GM19023 (cell line): Measurements from ENCODE around the gene CUEDC1.
A peak's percentile ranks its signal among the peaks of the same experiment; 100 is the strongest.

Source experiments
- ATAC-seq: cut with Tn5 transposase; IDR thresholded peaks from one replicate; pipeline ENCODE4 v1.9.1; 2021; ENCODE audit warnings: mild to moderate bottlenecking, moderate library complexity; ENCODE audit not compliant: unreplicated experiment

Gene CUEDC1

GRCh38 chr17:57880086-57880456 lies 75.1 kb downstream of the CUEDC1 start:
- no peak for ATAC-seq

- no peak for ATAC-seq
These were observed 75.7 kb downstream of the CUEDC1 start for GRCh38 chr17:57879437-57880085.

GRCh38 chr17:57877803-57878377 lies 77.3 kb downstream of the CUEDC1 start:
- no peak for ATAC-seq

- ATAC-seq, result no peak
These were observed 78.4 kb downstream of the CUEDC1 start for GRCh38 chr17:57876866-57877237.

- ATAC-seq, result no peak
These were observed 79.0 kb downstream of the CUEDC1 start for GRCh38 chr17:57876023-57876865.

GRCh38 chr17:57875290-57876022 lies 79.8 kb downstream of the CUEDC1 start:
- ATAC-seq, result no peak

GRCh38 chr17:57874434-57875289 lies 80.5 kb downstream of the CUEDC1 start:
- no peak for ATAC-seq

GRCh38 chr17:57874058-57874419 lies 81.2 kb downstream of the CUEDC1 start:
- ATAC-seq, result no peak

- ATAC-seq, result no peak
These were observed 81.8 kb downstream of the CUEDC1 start for GRCh38 chr17:57873261-57874057.

- no peak for ATAC-seq
These were observed 82.7 kb downstream of the CUEDC1 start for GRCh38 chr17:57872536-57872935.

- ATAC-seq, result no peak
These were observed 83.3 kb downstream of the CUEDC1 start for GRCh38 chr17:57871863-57872262.

- ATAC-seq, result no peak
These were observed 84.1 kb downstream of the CUEDC1 start for GRCh38 chr17:57871155-57871554.

- ATAC-seq, result no peak
These were observed 85.0 kb downstream of the CUEDC1 start for GRCh38 chr17:57870283-57870635.

- no peak for ATAC-seq
These were observed 85.5 kb downstream of the CUEDC1 start for GRCh38 chr17:57869617-57870282.

- no peak for ATAC-seq
These were observed 86.1 kb downstream of the CUEDC1 start for GRCh38 chr17:57868910-57869616.

GRCh38 chr17:57868007-57868909 lies 87.0 kb downstream of the CUEDC1 start:
- ATAC-seq, result peak; percentile 73

GRCh38 chr17:57867126-57867525 lies 88.1 kb downstream of the CUEDC1 start:
- no peak for ATAC-seq

- ATAC-seq, result no peak
These were observed 88.5 kb downstream of the CUEDC1 start for GRCh38 chr17:57866723-57867122.
